NCI-H1105 (cell line): ENCODE measurements around the gene C17orf114.

Experiments used
- DNase-seq: peaks from one replicate; lab custom pipeline; 2025; lab: John Stamatoyannopoulos, UW

C17orf114 gene

GRCh38 chr17:4788159-4788806 lies 13.8 kb downstream of the C17orf114 start:
- no peak for DNase-seq

- no peak for DNase-seq
These were observed 15.6 kb downstream of the C17orf114 start for GRCh38 chr17:4786516-4786915.

- no peak for DNase-seq
These were observed 16.0 kb downstream of the C17orf114 start, which contains the start of gene VMO1 for GRCh38 chr17:4786106-4786511. Gene VMO1, minus strand, starts transcription at chr17:4786364. Its CDS starts 12 bp downstream, at chr17:4786352.

GRCh38 chr17:4785311-4786105 lies 16.6 kb downstream of the C17orf114 start:
- peak; percentile 15 for DNase-seq

GRCh38 chr17:4782652-4783051 lies 19.5 kb downstream of the C17orf114 start:
- DNase-seq: no peak

- DNase-seq: no peak
These were observed 21.7 kb downstream of the C17orf114 start for GRCh38 chr17:4780325-4780955.

- no peak for DNase-seq
These were observed 24.0 kb downstream of the C17orf114 start for GRCh38 chr17:4777969-4778760.

- no peak for DNase-seq
These were observed 29.9 kb downstream of the C17orf114 start for GRCh38 chr17:4772235-4772613.

GRCh38 chr17:4771519-4772234 lies 30.5 kb downstream of the C17orf114 start, which contains the start of gene TM4SF5:
Gene TM4SF5, plus strand, starts transcription at chr17:4771886. Its CDS starts 37 bp downstream, at chr17:4771923.
- peak; percentile 22 for DNase-seq

- DNase-seq: no peak
These were observed 32.5 kb downstream of the C17orf114 start for GRCh38 chr17:4769628-4770027.

GRCh38 chr17:4768298-4768697 lies 33.8 kb downstream of the C17orf114 start:
- DNase-seq: no peak

GRCh38 chr17:4766723-4767122 lies 35.4 kb downstream of the C17orf114 start:
- DNase-seq: no peak

- DNase-seq: no peak
These were observed 35.9 kb downstream of the C17orf114 start for GRCh38 chr17:4766201-4766600.

- no peak for DNase-seq
These were observed 37.5 kb downstream of the C17orf114 start for GRCh38 chr17:4764595-4764994.

GRCh38 chr17:4759776-4760236 lies 42.3 kb downstream of the C17orf114 start:
- DNase-seq: no peak

GRCh38 chr17:4753392-4753791 lies 48.7 kb downstream of the C17orf114 start:
- no peak for DNase-seq

GRCh38 chr17:4751932-4752331 lies 50.2 kb downstream of the C17orf114 start:
- DNase-seq: no peak
